HepG2 (cell line): Measurements from ENCODE around the gene UGGT1. TPM values are rescaled to one million over a fixed set of nuclear protein-coding genes. Genes with fewer than 3 reads are reported as not detected.

Source experiments
- CBX2 ChIP-seq, 2 experiments: fragments of 200-600 bp in 1 of 2; sonication (generic); formaldehyde crosslinking in 1 of 2; IDR thresholded peaks; 2 replicates each; pipeline versions ENCODE4 v1.7.0 to v1.8.1; 2018 to 2022; ENCODE audit warnings: low read depth in 2 of 2, low read length in 1 of 2, mild to moderate bottlenecking in 1 of 2, missing genetic modification reagents in 1 of 2
- GABPA ChIP-seq, 2 experiments: IDR thresholded peaks; 2 replicates each; pipeline ENCODE4 v1.6.1; 2011 to 2016; ENCODE audit warnings: low read depth in 2 of 2, low read length in 1 of 2, missing biosample characterization in 1 of 2, missing genetic modification characterization in 1 of 2
- HNF4G ChIP-seq, 2 experiments: sonication (generic) in 1 of 2; formaldehyde crosslinking in 1 of 2; IDR thresholded peaks; 2 replicates each; pipeline versions ENCODE4 v1.4.0 to v1.6.1; 2011 to 2020; ENCODE audit warnings: borderline replicate concordance in 2 of 2, low read depth in 2 of 2, mild to moderate bottlenecking in 2 of 2, low read length in 1 of 2, missing genetic modification reagents in 1 of 2, moderate library complexity in 1 of 2
- KLF16 ChIP-seq, 2 experiments: sonication (generic) in 1 of 2; formaldehyde crosslinking in 1 of 2; IDR thresholded peaks; 2 replicates each; pipeline versions ENCODE4 v1.6.1 to v1.8.0; 2016 to 2023; ENCODE audit warnings: missing genetic modification reagents in 2 of 2, missing compliant biosample characterization in 1 of 2
- MXI1 ChIP-seq: IDR thresholded peaks from 3 replicates; pipeline ENCODE4 v1.6.1; 2012; ENCODE audit warnings: low read depth, low read length, inconsistent platforms, borderline replicate concordance
- NFKB2 ChIP-seq: sonication (generic); formaldehyde crosslinking; IDR thresholded peaks from 2 replicates; pipeline ENCODE4 v1.4.0; 2020; ENCODE audit warnings: missing genetic modification reagents, borderline replicate concordance
- POLR2G ChIP-seq: fragments of 200-400 bp; formaldehyde crosslinking; IDR thresholded peaks from 2 replicates; pipeline ENCODE4 v1.6.1; 2018; ENCODE audit warnings: mild to moderate bottlenecking, low read depth, low read length, moderate library complexity
- REST ChIP-seq, 2 experiments: IDR thresholded peaks; 2 replicates each; pipeline ENCODE4 v1.6.1; 2011 to 2012; ENCODE audit warnings: low read length in 2 of 2, borderline replicate concordance in 1 of 2, low read depth in 1 of 2, mild to moderate bottlenecking in 1 of 2, moderate library complexity in 1 of 2
- SIN3B ChIP-seq: fragments of 150-350 bp; IDR thresholded peaks from 2 replicates; pipeline ENCODE4 v1.6.1; 2014; ENCODE audit warnings: low read length
- SMAD3 ChIP-seq: sonication (generic); formaldehyde crosslinking; IDR thresholded peaks from 2 replicates; pipeline ENCODE4 v1.4.0; 2020; ENCODE audit warnings: missing genetic modification reagents
- THAP9 ChIP-seq: sonication (generic); formaldehyde crosslinking; IDR thresholded peaks from 2 replicates; pipeline ENCODE4; 2020; ENCODE audit warnings: missing genetic modification reagents, mild to moderate bottlenecking, borderline replicate concordance
- ZC3H13 ChIP-seq: sonication (generic); formaldehyde crosslinking; IDR thresholded peaks from 2 replicates; pipeline ENCODE4 v1.8.1; 2023; ENCODE audit warnings: mild to moderate bottlenecking, missing genetic modification reagents, moderate library complexity
- ZNF101 ChIP-seq: sonication (generic); formaldehyde crosslinking; IDR thresholded peaks from 2 replicates; pipeline ENCODE4 v1.4.0; 2020; ENCODE audit warnings: mild to moderate bottlenecking, low read depth, missing genetic modification reagents, borderline replicate concordance
- ZNF256 ChIP-seq: sonication (generic); formaldehyde crosslinking; conservative IDR thresholded peaks from 2 replicates; pipeline ENCODE4 v1.4.0; 2020; ENCODE audit warnings: missing genetic modification reagents
- ZNF547 ChIP-seq: sonication (generic); formaldehyde crosslinking; IDR thresholded peaks from 2 replicates; pipeline ENCODE4 v1.5.1; 2020; ENCODE audit warnings: mild to moderate bottlenecking, missing genetic modification reagents
- ZNF691 ChIP-seq: sonication (generic); formaldehyde crosslinking; IDR thresholded peaks from 2 replicates; pipeline ENCODE4 v1.4.0; 2020; ENCODE audit warnings: missing genetic modification reagents, low read depth, mild to moderate bottlenecking, borderline replicate concordance
- ZNF784 ChIP-seq: sonication (generic); formaldehyde crosslinking; IDR thresholded peaks from 2 replicates; pipeline ENCODE4 v1.5.1; 2020; ENCODE audit warnings: missing genetic modification reagents, mild to moderate bottlenecking, borderline replicate concordance
- polyA plus RNA-seq, 8 experiments: library from polyadenylated mRNA; depleted of rRNA in 3 of 8; stranded (reverse) in 7 of 8; unstranded in 1 of 8; fragments of >200 nt; fragmentation: Illumina TruSeq in 4 of 8; extraction: Trizol in 4 of 8; gene quantifications; 2 replicates each; pipeline versions ENCODE4 v1.2.1 to v1.2.3, GENCODE V29; 2011 to 2016; ENCODE audit warnings: low read depth in 4 of 8, missing spikeins in 1 of 8, mixed read lengths in 1 of 8; ENCODE audit not compliant: insufficient read depth in 1 of 8
- total RNA-seq, 5 experiments: library from RNA; depleted of rRNA; stranded (reverse); fragments of >200 nt; fragmentation: Illumina TruSeq; extraction: Trizol; gene quantifications; 2 replicates each; pipeline ENCODE4 v1.2.3, GENCODE V29; 2016; ENCODE audit warnings: low read depth in 1 of 5

Gene UGGT1
- total and polyA plus RNA-seq, 2 of the 13 experiments (the other 11 are each of a cell fraction or from before 2014, with no cell fraction given): 35.8 to 83.2 TPM

GRCh38 chr2:128090945-128091725, at the start of gene UGGT1 (continued):
- peak; percentile 96 for TF ChIP-seq ZNF691 (CRISPR knock-in tag)
- TF ChIP-seq THAP9 (CRISPR knock-in tag): peak; percentile 97
- TF ChIP-seq SMAD3 (CRISPR knock-in tag): peak; percentile 96
- peak; percentile 40; the same call in 1 of the 2 replicates for TF ChIP-seq SIN3B
- TF ChIP-seq ZNF101: peak; percentile 93; the same call in 1 of the 2 replicates
- TF ChIP-seq HNF4G (IDR thresholded peaks at IDR 0.05; ENCODE audit: borderline replicate concordance, low read depth, low read length): peak; percentile 36; the same call in 1 of the 2 replicates
- peak; percentile 80; the same call in 1 of the 2 replicates for TF ChIP-seq HNF4G (CRISPR knock-in tag; IDR thresholded peaks at IDR 0.05; ENCODE audit: borderline replicate concordance, low read depth)
- TF ChIP-seq POLR2G: peak; percentile 99
- peak; percentile 94 for TF ChIP-seq ZNF547 (CRISPR knock-in tag)
- TF ChIP-seq REST (IDR thresholded peaks at IDR 0.05; ENCODE audit: borderline replicate concordance in 1 of 2, low read depth in 1 of 2, low read length in 2 of 2): peak in 1 of 2 experiments; percentile 44; a peak in 1 of 4 replicates
- TF ChIP-seq NFKB2 (CRISPR knock-in tag): peak; percentile 83; the same call in 1 of the 2 replicates
- TF ChIP-seq ZNF784 (CRISPR knock-in tag): peak; percentile 99
- no peak for TF ChIP-seq CBX2 (IDR thresholded peaks at IDR 0.05; ENCODE audit: low read depth, low read length)
- TF ChIP-seq CBX2 (CRISPR knock-in tag; IDR thresholded peaks at IDR 0.05; ENCODE audit: low read depth): peak; percentile 64; the same call in 1 of the 2 replicates
- TF ChIP-seq ZNF256: 0 out of 2 replicates have a peak, but pooled peaks have one; percentile 63
- TF ChIP-seq GABPA (IDR thresholded peaks at IDR 0.05; ENCODE audit: low read depth, low read length): peak; percentile 94
- TF ChIP-seq GABPA (CRISPR knock-in tag; IDR thresholded peaks at IDR 0.05; ENCODE audit: low read depth): peak; percentile 97
- TF ChIP-seq MXI1: peak; percentile 93; the same call in 1 of the 3 replicates
- peak; percentile 17 to 92; a peak in 2 of 4 replicates for TF ChIP-seq KLF16 (CRISPR knock-in tag; IDR thresholded peaks at IDR 0.05)
- peak; percentile 89; the same call in 1 of the 2 replicates for TF ChIP-seq ZC3H13 (CRISPR knock-in tag)
